K562 (cell line): ENCODE data around the gene HMOX2. TPM values are rescaled to one million over a fixed set of nuclear protein-coding genes. Genes with fewer than 3 reads are reported as not detected.
A peak's percentile ranks its signal among the peaks of the same experiment; 100 is the strongest.

ENCODE experiments used
- BRD9 ChIP-seq: fragments of 450-650 bp; IDR thresholded peaks from 2 replicates; pipeline ENCODE4 v1.6.1; 2018; ENCODE audit warnings: low read depth; ENCODE audit not compliant: partially characterized antibody
- ETV6 ChIP-seq, 3 experiments: fragments of 150-350 bp in 1 of 3; sonication (generic) in 1 of 3; formaldehyde crosslinking in 1 of 3; IDR thresholded peaks; 2 replicates each; pipeline versions ENCODE4 v1.6.1 to v1.8.0; 2014 to 2022; ENCODE audit warnings: borderline replicate concordance in 2 of 3, low read depth in 2 of 3, antibody characterized with exemption in 1 of 3, low read length in 1 of 3, mild to moderate bottlenecking in 1 of 3, missing genetic modification reagents in 1 of 3
- MTF1 ChIP-seq: fragments of 250-450 bp; sonication (Bioruptor Pico); IDR thresholded peaks from 2 replicates; pipeline ENCODE4 v1.9.0; 2021; ENCODE audit warnings: moderate library complexity, mild to moderate bottlenecking, inconsistent platforms, borderline replicate concordance
- MYC ChIP-seq, 2 experiments: fragments of 250-450 bp in 1 of 2; sonication (Bioruptor Pico) in 1 of 2; IDR thresholded peaks; 2 replicates each; pipeline versions ENCODE4 v1.5.1 to v1.6.1; 2012 to 2021; ENCODE audit warnings: low read depth in 2 of 2, borderline replicate concordance in 1 of 2, improper control_type of control experiment in 1 of 2, low read length in 1 of 2, mild to moderate bottlenecking in 1 of 2, moderate library complexity in 1 of 2
- NCOA6 ChIP-seq: fragments of 450-650 bp; IDR thresholded peaks from 2 replicates; pipeline ENCODE4 v1.6.1; 2017; ENCODE audit warnings: mild to moderate bottlenecking
- POLR2B ChIP-seq: fragments of 450-650 bp; IDR thresholded peaks from 2 replicates; pipeline ENCODE4 v1.6.1; 2018; ENCODE audit warnings: low read depth; ENCODE audit not compliant: partially characterized antibody
- SAP30 ChIP-seq: fragments of 200-600 bp; sonication (generic); IDR thresholded peaks from 2 replicates; pipeline ENCODE4 v1.6.1; 2012; ENCODE audit warnings: borderline replicate concordance, low read depth, mild to moderate bottlenecking, moderate library complexity, low read length, control low read depth, inconsistent platforms; ENCODE audit not compliant: insufficient read depth, poor library complexity, severe bottlenecking
- SIRT6 ChIP-seq: IDR thresholded peaks from one replicate; pipeline ENCODE4 v1.6.1; 2012; ENCODE audit warnings: low read depth, mild to moderate bottlenecking, control low read depth, inconsistent platforms, low read length, moderate library complexity
- SRF ChIP-seq, 2 experiments: fragments of 250-450, 450-650 bp in 1 of 2; sonication (Bioruptor Pico) in 1 of 2; sonication (generic) in 1 of 2; formaldehyde crosslinking; IDR thresholded peaks; 2 replicates each; pipeline versions ENCODE4 v1.5.0 to v1.5.1; 2020 to 2022; ENCODE audit warnings: mild to moderate bottlenecking in 1 of 2, missing genetic modification reagents in 1 of 2
- ZBTB17 ChIP-seq: fragments of 450-650 bp; formaldehyde crosslinking; IDR thresholded peaks from 2 replicates; pipeline ENCODE4 v1.4.0; 2020; ENCODE audit warnings: mild to moderate bottlenecking
- ZNF165 ChIP-seq: fragments of 250-450 bp; sonication (Bioruptor Pico); IDR thresholded peaks from 2 replicates; pipeline ENCODE4 v1.4.0; 2020; ENCODE audit warnings: borderline replicate concordance
- ZNF75A ChIP-seq: fragments of 450-650 bp; formaldehyde crosslinking; IDR thresholded peaks from 2 replicates; pipeline ENCODE4 v1.4.0; 2020; ENCODE audit warnings: mild to moderate bottlenecking
- ZSCAN32 ChIP-seq: fragments of 450-650 bp; formaldehyde crosslinking; IDR thresholded peaks from 2 replicates; pipeline ENCODE4 v1.4.0; 2020; ENCODE audit warnings: mild to moderate bottlenecking, moderate library complexity
- polyA plus RNA-seq, 8 experiments: library from polyadenylated mRNA; depleted of rRNA in 4 of 8; stranded (reverse) in 5 of 8; unstranded in 3 of 8; fragments of >200 nt; fragmentation: Nextera tagmentation in 2 of 8; fragmentation: Illumina TruSeq in 1 of 8; extraction: Ambion mirVana in 2 of 8; extraction: Trizol in 1 of 8; gene quantifications; 2 replicates each; pipeline versions ENCODE4 v1.2.1 to v1.2.3, GENCODE V29; 2011 to 2014; ENCODE audit warnings: inconsistent platforms in 1 of 8, missing spikeins in 1 of 8
- total RNA-seq, 7 experiments: library from RNA; depleted of rRNA in 6 of 7; stranded (reverse); fragments of >200 nt in 6 of 7; fragmentation: Illumina TruSeq in 2 of 7; extraction: Trizol in 2 of 7; gene quantifications; 2 replicates each; pipeline versions ENCODE4 v1.2.1 to v1.2.3, GENCODE V29; 2011 to 2021; ENCODE audit warnings: low replicate concordance in 1 of 7
- TF ChIP-seq, protein P1 (sequence below): fragments of 450-650 bp; IDR thresholded peaks from 2 replicates; pipeline ENCODE4 v1.6.1; 2018; ENCODE audit not compliant: partially characterized antibody
- TF ChIP-seq, protein P2 (sequence below): sonication (generic); formaldehyde crosslinking; IDR thresholded peaks from 2 replicates; pipeline ENCODE4 v1.8.1; 2023; ENCODE audit warnings: mild to moderate bottlenecking, missing genetic modification reagents
- TF ChIP-seq, protein P3 (sequence below): IDR thresholded peaks from 2 replicates; pipeline ENCODE4 v1.6.1; 2014; ENCODE audit warnings: antibody characterized with exemption
- TF ChIP-seq, protein P4 (sequence below): fragments of 250-450 bp; sonication (Bioruptor Pico); IDR thresholded peaks from 2 replicates; pipeline ENCODE4 v1.4.0; 2020; ENCODE audit warnings: mild to moderate bottlenecking

Gene HMOX2
- total and polyA plus RNA-seq, 9 of the 15 experiments (the other 6 are each of a cell fraction or from before 2014, with no cell fraction given): 26.8 to 87.4 (median 57.4) TPM

DNA sequence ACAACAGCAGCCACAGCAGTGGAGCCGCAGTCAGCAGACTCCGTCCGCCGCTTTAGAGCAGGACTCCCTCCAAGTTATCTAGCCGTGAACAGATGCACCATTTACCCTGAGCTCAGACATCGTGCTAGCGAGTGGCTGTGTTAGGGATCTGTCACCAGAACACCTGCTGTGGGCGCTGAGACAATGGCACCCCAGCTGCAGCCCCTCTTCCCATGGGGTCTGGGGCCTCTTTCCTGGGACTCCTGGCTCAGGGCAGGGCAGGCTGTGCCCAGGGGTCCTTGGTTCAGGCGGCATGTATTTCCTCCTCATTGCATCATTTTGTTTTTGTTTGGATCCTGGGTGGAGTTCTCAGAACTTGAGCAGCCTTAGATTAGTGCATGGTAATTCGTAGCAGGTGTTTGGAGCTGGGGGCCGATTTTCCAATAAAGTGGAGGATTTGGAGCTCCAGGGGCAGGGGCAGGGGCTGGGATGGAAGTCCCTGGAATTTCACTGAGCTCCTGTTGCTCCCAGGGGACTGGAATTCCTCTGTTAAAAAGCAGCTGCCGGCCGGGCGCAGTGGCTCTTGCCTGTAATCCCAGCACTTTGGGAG, 25.2 kb upstream of the HMOX2 start (continued):
- TF ChIP-seq, protein P1, sequence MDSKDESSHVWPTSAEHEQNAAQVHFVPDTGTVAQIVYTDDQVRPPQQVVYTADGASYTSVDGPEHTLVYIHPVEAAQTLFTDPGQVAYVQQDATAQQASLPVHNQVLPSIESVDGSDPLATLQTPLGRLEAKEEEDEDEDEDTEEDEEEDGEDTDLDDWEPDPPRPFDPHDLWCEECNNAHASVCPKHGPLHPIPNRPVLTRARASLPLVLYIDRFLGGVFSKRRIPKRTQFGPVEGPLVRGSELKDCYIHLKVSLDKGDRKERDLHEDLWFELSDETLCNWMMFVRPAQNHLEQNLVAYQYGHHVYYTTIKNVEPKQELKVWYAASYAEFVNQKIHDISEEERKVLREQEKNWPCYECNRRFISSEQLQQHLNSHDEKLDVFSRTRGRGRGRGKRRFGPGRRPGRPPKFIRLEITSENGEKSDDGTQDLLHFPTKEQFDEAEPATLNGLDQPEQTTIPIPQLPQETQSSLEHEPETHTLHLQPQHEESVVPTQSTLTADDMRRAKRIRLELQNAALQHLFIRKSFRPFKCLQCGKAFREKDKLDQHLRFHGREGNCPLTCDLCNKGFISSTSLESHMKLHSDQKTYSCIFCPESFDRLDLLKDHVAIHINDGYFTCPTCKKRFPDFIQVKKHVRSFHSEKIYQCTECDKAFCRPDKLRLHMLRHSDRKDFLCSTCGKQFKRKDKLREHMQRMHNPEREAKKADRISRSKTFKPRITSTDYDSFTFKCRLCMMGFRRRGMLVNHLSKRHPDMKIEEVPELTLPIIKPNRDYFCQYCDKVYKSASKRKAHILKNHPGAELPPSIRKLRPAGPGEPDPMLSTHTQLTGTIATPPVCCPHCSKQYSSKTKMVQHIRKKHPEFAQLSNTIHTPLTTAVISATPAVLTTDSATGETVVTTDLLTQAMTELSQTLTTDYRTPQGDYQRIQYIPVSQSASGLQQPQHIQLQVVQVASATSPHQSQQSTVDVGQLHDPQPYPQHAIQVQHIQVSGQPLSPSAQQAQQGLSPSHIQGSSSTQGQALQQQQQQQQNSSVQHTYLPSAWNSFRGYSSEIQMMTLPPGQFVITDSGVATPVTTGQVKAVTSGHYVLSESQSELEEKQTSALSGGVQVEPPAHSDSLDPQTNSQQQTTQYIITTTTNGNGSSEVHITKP: no peak
- peak; percentile 86 for TF ChIP-seq ZNF165 (CRISPR knock-in tag)
- TF ChIP-seq ZBTB17 (CRISPR knock-in tag): peak; percentile 78; the same call in 1 of the 2 replicates
- TF ChIP-seq, protein P2, sequence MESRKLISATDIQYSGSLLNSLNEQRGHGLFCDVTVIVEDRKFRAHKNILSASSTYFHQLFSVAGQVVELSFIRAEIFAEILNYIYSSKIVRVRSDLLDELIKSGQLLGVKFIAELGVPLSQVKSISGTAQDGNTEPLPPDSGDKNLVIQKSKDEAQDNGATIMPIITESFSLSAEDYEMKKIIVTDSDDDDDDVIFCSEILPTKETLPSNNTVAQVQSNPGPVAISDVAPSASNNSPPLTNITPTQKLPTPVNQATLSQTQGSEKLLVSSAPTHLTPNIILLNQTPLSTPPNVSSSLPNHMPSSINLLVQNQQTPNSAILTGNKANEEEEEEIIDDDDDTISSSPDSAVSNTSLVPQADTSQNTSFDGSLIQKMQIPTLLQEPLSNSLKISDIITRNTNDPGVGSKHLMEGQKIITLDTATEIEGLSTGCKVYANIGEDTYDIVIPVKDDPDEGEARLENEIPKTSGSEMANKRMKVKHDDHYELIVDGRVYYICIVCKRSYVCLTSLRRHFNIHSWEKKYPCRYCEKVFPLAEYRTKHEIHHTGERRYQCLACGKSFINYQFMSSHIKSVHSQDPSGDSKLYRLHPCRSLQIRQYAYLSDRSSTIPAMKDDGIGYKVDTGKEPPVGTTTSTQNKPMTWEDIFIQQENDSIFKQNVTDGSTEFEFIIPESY (CRISPR knock-in tag): peak; percentile 89
- no peak for TF ChIP-seq SIRT6
- no peak for TF ChIP-seq NCOA6
- TF ChIP-seq, protein P3, sequence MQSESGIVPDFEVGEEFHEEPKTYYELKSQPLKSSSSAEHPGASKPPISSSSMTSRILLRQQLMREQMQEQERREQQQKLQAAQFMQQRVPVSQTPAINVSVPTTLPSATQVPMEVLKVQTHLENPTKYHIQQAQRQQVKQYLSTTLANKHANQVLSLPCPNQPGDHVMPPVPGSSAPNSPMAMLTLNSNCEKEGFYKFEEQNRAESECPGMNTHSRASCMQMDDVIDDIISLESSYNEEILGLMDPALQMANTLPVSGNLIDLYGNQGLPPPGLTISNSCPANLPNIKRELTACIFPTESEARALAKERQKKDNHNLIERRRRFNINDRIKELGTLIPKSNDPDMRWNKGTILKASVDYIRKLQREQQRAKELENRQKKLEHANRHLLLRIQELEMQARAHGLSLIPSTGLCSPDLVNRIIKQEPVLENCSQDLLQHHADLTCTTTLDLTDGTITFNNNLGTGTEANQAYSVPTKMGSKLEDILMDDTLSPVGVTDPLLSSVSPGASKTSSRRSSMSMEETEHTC: no peak
- no peak for TF ChIP-seq SRF (CRISPR knock-in tag; IDR thresholded peaks at IDR 0.05)
- no peak for TF ChIP-seq POLR2B
- TF ChIP-seq BRD9: peak; percentile 72
- TF ChIP-seq ETV6 (IDR thresholded peaks at IDR 0.05; ENCODE audit: borderline replicate concordance in 1 of 2, low read depth in 2 of 2, low read length in 1 of 2): no peak
- no peak for TF ChIP-seq ETV6 (CRISPR knock-in tag; IDR thresholded peaks at IDR 0.05; ENCODE audit: borderline replicate concordance)
- TF ChIP-seq MYC (IDR thresholded peaks at IDR 0.05; ENCODE audit: low read depth, low read length): peak; percentile 64; the same call in 1 of the 2 replicates
- peak; percentile 81; the same call in 1 of the 2 replicates for TF ChIP-seq MYC (CRISPR knock-in tag; IDR thresholded peaks at IDR 0.05; ENCODE audit: borderline replicate concordance, low read depth)
- TF ChIP-seq ZNF75A (CRISPR knock-in tag): peak; percentile 68
- TF ChIP-seq SAP30: no peak
- peak; percentile 68; the same call in 1 of the 2 replicates for TF ChIP-seq MTF1 (CRISPR knock-in tag)
- peak; percentile 70 for TF ChIP-seq ZSCAN32 (CRISPR knock-in tag)
- TF ChIP-seq, protein P4, sequence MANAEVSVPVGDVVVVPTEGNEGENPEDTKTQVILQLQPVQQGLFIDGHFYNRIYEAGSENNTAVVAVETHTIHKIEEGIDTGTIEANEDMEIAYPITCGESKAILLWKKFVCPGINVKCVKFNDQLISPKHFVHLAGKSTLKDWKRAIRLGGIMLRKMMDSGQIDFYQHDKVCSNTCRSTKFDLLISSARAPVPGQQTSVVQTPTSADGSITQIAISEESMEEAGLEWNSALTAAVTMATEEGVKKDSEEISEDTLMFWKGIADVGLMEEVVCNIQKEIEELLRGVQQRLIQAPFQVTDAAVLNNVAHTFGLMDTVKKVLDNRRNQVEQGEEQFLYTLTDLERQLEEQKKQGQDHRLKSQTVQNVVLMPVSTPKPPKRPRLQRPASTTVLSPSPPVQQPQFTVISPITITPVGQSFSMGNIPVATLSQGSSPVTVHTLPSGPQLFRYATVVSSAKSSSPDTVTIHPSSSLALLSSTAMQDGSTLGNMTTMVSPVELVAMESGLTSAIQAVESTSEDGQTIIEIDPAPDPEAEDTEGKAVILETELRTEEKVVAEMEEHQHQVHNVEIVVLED (CRISPR knock-in tag): peak; percentile 52
